K562 (cell line): ENCODE results near the gene SLC43A2.

Experiments used
- CTBP1 ChIP-seq: fragments of 450-650 bp; IDR thresholded peaks from 2 replicates; pipeline ENCODE4 v1.6.1; 2016; ENCODE audit warnings: borderline replicate concordance
- PCBP2 ChIP-seq: fragments of 200-400 bp; formaldehyde crosslinking; IDR thresholded peaks from 2 replicates; pipeline ENCODE4 v1.6.1; 2018; ENCODE audit warnings: low read length, low read depth, mild to moderate bottlenecking, moderate library complexity; ENCODE audit not compliant: poor library complexity, severe bottlenecking
- ZSCAN29 ChIP-seq: fragments of 450-650 bp; IDR thresholded peaks from 2 replicates; pipeline ENCODE4 v1.6.1; 2017
- TF ChIP-seq, protein P1 (sequence below): IDR thresholded peaks from 2 replicates; pipeline ENCODE4 v1.6.1; 2012; ENCODE audit warnings: low read depth, low read length, improper control_type of control experiment, borderline replicate concordance

GRCh38 chr17:1557355-1558095 lies 71.1 kb downstream of the SLC43A2 start:
- TF ChIP-seq PCBP2 (no peak), CTBP1 (no peak), ZSCAN29 (no peak)
- TF ChIP-seq, protein P1, sequence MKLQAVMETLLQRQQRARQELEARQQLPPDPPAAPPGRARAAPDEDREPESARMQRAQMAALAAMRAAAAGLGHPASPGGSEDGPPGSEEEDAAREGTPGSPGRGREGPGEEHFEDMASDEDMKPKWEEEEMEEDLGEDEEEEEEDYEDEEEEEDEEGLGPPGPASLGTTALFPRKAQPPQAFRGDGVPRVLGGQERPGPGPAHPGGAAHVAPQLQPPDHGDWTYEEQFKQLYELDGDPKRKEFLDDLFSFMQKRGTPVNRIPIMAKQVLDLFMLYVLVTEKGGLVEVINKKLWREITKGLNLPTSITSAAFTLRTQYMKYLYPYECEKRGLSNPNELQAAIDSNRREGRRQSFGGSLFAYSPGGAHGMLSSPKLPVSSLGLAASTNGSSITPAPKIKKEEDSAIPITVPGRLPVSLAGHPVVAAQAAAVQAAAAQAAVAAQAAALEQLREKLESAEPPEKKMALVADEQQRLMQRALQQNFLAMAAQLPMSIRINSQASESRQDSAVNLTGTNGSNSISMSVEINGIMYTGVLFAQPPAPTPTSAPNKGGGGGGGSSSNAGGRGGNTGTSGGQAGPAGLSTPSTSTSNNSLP = no peak
